LoVo (cell line): ENCODE measurements around the gene TUBB1.
A peak's percentile ranks its signal among the peaks of the same experiment; 100 is the strongest.
"Not testable (repeated sequence)": the region's sequence is repeated elsewhere in the genome, so short reads cannot be mapped to it uniquely, and the experiment has no call there.

Source experiments
- DNase-seq: peaks from one replicate; pipeline ENCODE4 v3.0.0-alpha.2; 2016; ENCODE audit warnings: low spot score

Gene TUBB1

GRCh38 chr20:59020938-59021551 lies 1.8 kb downstream of the TUBB1 start:
- no peak for DNase-seq

- DNase-seq: no peak
Measured at GRCh38 chr20:59022754-59023153, 3.5 kb downstream of the TUBB1 start.

DNA sequence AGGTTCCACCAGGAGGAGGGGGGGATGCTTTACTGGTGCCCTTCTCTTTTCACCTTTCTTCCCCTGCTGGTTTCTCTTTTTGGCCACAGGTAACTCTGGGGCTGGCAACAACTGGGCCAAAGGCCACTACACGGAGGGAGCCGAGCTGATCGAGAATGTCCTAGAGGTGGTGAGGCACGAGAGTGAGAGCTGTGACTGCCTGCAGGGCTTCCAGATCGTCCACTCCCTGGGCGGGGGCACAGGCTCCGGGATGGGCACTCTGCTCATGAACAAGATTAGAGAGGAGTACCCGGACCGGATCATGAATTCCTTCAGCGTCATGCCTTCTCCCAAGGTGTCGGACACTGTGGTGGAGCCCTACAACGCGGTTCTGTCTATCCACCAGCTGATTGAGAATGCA lies 4.4 kb downstream of the TUBB1 start:
- no peak for DNase-seq

DNA sequence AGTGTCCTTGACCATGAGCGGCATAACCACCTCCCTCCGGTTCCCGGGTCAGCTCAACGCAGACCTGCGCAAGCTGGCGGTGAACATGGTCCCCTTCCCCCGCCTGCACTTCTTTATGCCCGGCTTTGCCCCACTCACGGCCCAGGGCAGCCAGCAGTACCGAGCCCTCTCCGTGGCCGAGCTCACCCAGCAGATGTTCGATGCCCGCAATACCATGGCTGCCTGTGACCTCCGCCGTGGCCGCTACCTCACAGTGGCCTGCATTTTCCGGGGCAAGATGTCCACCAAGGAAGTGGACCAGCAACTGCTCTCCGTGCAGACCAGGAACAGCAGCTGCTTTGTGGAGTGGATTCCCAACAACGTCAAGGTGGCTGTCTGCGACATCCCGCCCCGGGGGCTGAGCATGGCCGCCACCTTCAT lies 4.9 kb downstream of the TUBB1 start:
- DNase-seq: no peak

DNA sequence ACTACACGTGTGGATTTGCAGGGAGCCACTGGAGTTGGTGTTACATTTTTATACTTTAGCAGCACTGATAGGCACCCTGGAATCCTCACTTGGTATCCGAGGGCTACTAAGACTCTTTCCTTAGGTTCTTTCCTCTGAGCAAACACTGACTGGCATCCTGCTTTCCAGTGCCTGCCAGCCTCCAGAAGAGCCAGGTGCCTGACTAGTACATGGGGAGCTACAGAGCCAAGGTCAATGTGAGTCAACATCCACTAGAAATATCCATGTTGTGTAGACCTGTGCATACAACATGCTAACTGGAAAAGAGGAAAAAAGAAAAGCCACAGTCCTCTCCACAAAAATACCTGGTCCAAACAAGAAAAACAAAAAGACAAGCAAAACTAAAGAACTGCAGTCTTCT lies 5.9 kb downstream of the TUBB1 start:
- DNase-seq: no peak

GRCh38 chr20:59025511-59025910 lies 6.3 kb downstream of the TUBB1 start:
- no peak for DNase-seq

DNA sequence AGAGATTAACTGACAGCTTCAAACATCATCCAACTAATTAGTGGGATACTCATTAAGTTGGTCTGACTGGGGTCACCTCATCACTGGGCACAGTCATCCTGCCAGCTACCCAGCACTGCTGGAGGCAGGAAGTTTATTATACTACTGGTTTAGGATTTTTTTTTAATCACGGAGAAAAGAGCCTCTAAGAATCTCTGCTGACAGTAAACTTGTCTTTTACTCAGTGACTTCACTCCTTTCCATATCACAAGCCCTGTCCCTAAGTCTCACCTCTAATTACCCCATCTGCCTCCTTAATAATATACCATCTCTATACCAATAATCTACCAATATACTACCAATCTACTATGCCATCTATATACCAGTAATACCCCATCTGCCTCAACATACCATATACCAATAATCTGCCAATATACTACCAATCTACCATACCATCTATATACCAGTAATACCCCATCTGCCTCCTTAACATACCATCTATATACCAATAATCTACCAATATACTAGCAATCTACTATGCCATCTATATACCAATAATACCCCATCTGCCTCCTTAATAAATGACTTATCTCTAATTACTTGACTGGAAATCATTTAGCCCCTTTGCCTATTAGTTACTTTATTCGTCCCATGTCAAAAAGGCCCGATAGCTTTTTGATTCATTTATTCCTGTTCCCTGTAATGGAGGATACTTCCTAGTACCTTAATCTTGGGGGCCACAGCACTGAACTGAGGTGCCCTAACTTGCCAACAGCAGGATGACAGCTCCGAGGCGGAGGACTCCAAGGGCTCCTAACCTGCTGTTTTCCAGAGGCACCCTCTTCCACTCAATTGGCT lies 7.9 kb downstream of the TUBB1 start:
- DNase-seq: no peak

GRCh38 chr20:59027741-59028320 lies 8.6 kb downstream of the TUBB1 start:
- no peak for DNase-seq

GRCh38 chr20:59028812-59029211 lies 9.6 kb downstream of the TUBB1 start:
- no peak for DNase-seq

- DNase-seq: no peak
Measured at GRCh38 chr20:59030911-59031563, 11.8 kb downstream of the TUBB1 start.

- no peak for DNase-seq
Measured at GRCh38 chr20:59031564-59032022, 12.4 kb downstream of the TUBB1 start.

DNA sequence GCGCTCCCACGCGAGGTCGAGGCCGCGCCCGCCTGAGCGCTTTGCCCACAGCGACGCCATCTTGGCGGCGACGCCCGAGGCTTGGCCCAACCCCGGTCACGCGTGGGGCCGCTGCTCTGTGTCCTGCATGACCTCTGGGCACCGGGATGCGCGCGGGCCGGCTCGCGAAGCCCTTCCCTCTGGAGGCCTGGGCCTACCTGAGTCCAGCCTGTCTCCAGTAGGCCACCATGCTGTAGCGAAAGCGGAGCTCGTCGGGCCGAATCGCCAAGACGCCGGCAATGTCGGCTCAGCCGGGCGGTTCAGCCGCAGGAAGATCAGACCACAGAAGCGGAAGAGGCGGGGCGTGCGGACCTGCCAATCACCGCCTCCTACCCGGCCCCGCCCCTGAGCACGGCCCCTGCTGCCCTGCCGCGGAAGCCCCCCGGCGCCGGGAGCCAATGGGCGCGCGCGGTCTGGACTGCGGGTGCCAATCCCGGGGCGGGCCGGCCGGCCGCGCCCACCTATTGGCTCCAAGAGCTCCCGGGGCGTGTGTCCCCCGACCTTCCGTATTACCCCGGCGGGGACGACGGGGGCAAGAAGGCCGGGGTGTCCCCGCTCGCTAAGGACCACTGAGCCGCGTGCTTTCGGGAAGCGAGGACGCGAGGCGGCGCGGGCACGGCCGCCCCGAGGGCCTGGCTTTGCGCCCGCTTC lies 12.9 kb downstream of the TUBB1 start, which contains the start of gene ATP5F1E:
ATP5F1E (minus strand) TSS at position 313 of the 690 bp plus-strand sequence; CDS start at position 229, 84 bp downstream.
- peak; percentile 97 for DNase-seq

DNA sequence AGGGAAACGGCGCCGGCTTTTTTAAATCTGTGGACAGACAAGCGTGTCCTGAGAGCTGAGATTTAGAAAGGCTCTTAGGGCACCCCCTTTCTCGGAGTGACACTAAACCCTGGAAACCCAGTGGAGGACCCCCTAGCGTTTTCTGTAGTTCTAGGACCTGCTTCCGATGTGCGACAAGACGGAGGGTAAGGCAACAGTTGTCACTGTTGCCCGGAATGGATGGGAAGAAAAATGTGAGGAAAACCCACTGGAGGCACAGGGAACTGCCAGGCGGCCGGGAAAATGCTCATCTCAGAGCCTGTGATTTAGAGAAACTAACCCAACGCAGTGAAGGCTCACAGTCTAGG lies 13.5 kb downstream of the TUBB1 start:
- DNase-seq: no peak

- no peak for DNase-seq
Measured at GRCh38 chr20:59033093-59033492, 13.9 kb downstream of the TUBB1 start.

DNA sequence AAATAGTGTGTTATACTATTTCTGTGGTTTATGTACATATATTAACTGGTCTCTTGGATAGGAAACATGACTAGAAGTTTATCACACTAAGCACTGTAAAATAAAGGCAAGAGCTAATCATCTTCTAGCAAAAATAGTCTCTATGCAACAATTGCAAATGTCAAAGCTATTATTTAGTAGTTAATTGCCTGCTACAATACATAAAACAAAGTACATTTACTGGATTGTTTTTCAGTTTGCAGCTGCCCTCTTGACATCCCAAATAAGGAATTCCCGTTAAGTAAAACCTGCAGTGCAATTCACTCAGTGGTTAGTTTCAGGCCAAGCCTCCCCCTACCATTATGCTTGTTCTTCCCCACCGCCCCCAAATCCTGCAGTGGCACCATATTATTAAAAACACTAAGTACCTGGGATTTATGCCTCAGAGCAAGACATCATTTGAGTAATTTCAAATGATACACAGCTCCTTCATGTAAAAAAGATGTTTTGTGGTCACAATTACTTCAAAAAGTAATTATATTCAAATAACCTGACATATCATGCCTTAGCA lies 14.5 kb downstream of the TUBB1 start:
- no peak for DNase-seq

DNA sequence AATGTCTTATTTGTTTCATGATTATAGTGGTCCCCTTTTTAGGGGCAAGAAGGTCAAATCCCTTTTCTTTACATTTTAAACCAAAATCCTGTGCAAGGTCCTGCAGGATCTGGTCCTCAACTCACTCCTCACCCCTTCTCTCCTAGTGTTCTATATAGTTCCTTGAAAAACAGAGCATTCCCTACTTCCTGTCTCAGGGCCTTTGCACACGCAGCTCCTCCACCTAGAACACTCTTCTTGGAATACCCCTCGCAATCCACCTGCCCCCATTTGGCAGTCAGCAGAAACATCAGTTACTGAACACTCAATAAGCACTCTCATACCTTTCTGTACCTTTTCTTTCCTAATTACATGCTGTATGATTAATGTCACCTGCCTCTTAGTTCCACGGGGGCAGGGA lies 16.2 kb downstream of the TUBB1 start:
- DNase-seq: no peak

GRCh38 chr20:59037386-59037785 lies 18.2 kb downstream of the TUBB1 start:
- no peak for DNase-seq

DNA sequence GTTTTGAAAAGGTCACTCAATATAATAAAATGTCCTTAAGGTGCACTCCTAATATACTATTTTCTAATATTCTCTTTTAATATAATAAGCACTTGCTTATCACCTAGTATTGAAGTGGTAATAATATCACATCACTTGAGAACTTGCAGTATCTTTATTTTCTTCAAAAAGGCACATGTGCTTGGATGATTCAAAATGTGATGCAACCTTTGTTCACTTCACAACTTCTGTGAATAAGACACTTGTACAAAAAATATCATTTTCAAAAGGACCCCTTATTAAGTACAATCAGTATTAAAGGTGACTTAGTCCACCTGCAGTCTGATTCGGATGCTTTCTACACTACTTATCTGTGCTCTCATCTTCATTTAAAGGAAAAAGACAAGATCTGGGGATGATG lies 20.0 kb downstream of the TUBB1 start:
- DNase-seq: no peak

DNA sequence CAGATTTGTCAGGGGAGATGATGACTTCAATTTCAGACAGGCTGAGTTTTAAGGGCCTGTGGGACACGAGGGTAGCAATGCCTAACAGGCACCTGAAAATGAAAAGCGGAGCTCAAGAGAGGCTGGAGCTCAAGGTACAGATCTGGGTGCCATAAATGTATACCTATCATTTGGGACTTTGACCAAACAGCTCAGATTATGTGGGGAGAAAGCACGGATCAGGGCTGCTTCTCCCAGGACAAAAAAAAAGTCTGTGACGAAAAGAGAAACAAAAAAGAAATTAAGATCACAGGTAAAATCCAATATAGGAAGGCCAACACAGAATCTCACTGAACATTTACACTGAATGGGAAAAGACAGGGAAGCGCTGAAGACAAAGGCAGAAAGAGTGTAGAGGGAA lies 21.4 kb downstream of the TUBB1 start:
- no peak for DNase-seq

GRCh38 chr20:59041487-59041886 lies 22.3 kb downstream of the TUBB1 start:
- not testable (repeated sequence) for DNase-seq

DNA sequence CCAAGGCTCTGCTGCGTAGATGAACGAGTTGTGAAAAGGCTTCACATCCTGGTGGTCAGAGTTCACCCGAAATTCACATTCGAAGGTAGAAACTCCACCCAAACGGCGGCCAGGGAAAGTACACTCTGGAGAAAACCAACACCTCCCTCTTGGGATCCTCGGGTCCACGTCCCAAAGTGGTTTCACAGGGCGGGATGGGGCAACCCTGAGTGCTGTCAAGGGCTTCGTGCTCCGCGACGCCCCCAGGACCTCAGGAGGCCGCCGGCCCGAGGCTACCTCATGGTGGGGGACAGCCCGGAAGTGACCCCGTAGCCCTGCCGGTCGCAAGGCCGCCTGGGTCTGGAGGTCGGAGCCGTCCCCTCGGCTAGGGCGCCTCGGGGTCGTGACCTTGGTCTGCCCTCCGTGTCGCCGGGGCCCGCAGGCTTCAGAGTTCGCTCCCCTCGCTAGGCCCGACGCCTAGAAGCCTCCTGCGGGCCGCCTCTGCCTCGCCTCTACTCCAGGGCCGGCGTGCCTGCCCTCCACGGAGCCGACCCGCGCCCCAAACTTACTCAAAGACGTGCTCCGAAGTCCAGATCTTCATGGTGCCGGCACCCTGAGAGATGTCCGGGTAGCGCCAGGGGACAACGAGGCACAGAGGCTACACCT lies 23.0 kb downstream of the TUBB1 start, which contains the start of gene PRELID3B:
PRELID3B (minus strand) TSS at position 636 of the 645 bp plus-strand sequence; CDS start at position 580, 56 bp downstream.
- DNase-seq: peak; percentile 22
